Stomach smooth muscle (tissue), 2 donors: Measurements from ENCODE around the gene AMIGO1.
A peak's percentile ranks its signal among the peaks of the same experiment; 100 is the strongest.

ENCODE experiments used
- H3K27ac ChIP-seq: one replicate; pipeline ENCODE4 v1.7.0; 2013; ENCODE audit warnings: mild to moderate bottlenecking, low read length, inconsistent platforms
- H3K27me3 ChIP-seq, 2 donors: one replicate each; pipeline ENCODE4 v1.7.0; 2013; ENCODE audit warnings: low read length in 2 of 2; ENCODE audit not compliant: insufficient read depth in 2 of 2, control insufficient read depth in 1 of 2
- H3K36me3 ChIP-seq, 2 donors: one replicate each; pipeline ENCODE4 v1.7.0; 2013; ENCODE audit warnings: low read length in 2 of 2; ENCODE audit not compliant: control insufficient read depth in 2 of 2, insufficient read depth in 2 of 2
- H3K4me1 ChIP-seq: one replicate; pipeline ENCODE4 v1.7.0; 2013; ENCODE audit warnings: low read length; ENCODE audit not compliant: control insufficient read depth, insufficient read depth
- H3K4me3 ChIP-seq, 2 donors: one replicate each; pipeline ENCODE4 v1.7.0; 2013; ENCODE audit warnings: low read length in 2 of 2
- H3K9ac ChIP-seq, 2 donors: one replicate each; pipeline ENCODE4 v1.7.0; 2013; ENCODE audit warnings: low read length in 2 of 2, mild to moderate bottlenecking in 1 of 2
- H3K9me3 ChIP-seq, 2 donors: one replicate each; pipeline ENCODE4 v1.7.0; 2013; ENCODE audit warnings: low read length in 2 of 2; ENCODE audit not compliant: control insufficient read depth in 2 of 2
- donor health status: healthy.
- donor health status: Pancreatic carcinoma.

Gene AMIGO1

GRCh38 chr1:109542657-109543056 lies 33.1 kb upstream of the AMIGO1 start:
- H3K27me3 ChIP-seq, result no peaks in the 10 kb centered on the region
- no peak overlapping the region for H3K9ac ChIP-seq
- H3K36me3 ChIP-seq, result no peaks in the 10 kb centered on the region
- no peaks in the 10 kb centered on the region for H3K9me3 ChIP-seq
- H3K4me3 ChIP-seq, result no peak overlapping the region
- no peak overlapping the region for H3K27ac ChIP-seq
- peaks cover 7% of the 10 kb centered on the region for H3K4me1 ChIP-seq

GRCh38 chr1:109541102-109541501 lies 31.6 kb upstream of the AMIGO1 start:
- H3K9me3 ChIP-seq, result no peaks in the 10 kb centered on the region
- H3K36me3 ChIP-seq, result no peaks in the 10 kb centered on the region
- H3K4me3 ChIP-seq, result no peak overlapping the region
- H3K9ac ChIP-seq, result no peak overlapping the region
- no peaks in the 10 kb centered on the region for H3K27me3 ChIP-seq
- H3K4me1 ChIP-seq, result peaks cover 9% of the 10 kb centered on the region
- no peak overlapping the region for H3K27ac ChIP-seq

- Histone ChIP-seq H3K27me3 (no peaks in the 10 kb centered on the region), H3K9me3 (no peaks in the 10 kb centered on the region), H3K27ac (no peak within 1 kb of the TSS), H3K36me3 (no peaks in the 10 kb centered on the region), H3K4me1 (peaks cover 23% of the 10 kb centered on the region), H3K4me3 (no peak within 1 kb of the TSS), H3K9ac (no peak within 1 kb of the TSS)
Measured at GRCh38 chr1:109539676-109540075, 30.1 kb upstream of the AMIGO1 start, which contains the start of gene GPR61. Gene GPR61, plus strand, starts transcription at chr1:109539872. Its CDS starts 3,151 bp downstream, at chr1:109543023.

GRCh38 chr1:109538827-109539555 lies 29.5 kb upstream of the AMIGO1 start:
- Histone ChIP-seq H3K27me3 (no peaks in the 10 kb centered on the region), H3K36me3 (no peaks in the 10 kb centered on the region), H3K27ac (no peak overlapping the region), H3K4me1 (peaks cover 25% of the 10 kb centered on the region), H3K4me3 (no peak overlapping the region), H3K9me3 (no peaks in the 10 kb centered on the region), H3K9ac (no peak overlapping the region)

- H3K4me3 ChIP-seq, result no peak overlapping the region
- no peak overlapping the region for H3K9ac ChIP-seq
- H3K9me3 ChIP-seq, result no peaks in the 10 kb centered on the region
- H3K27me3 ChIP-seq, result no peaks in the 10 kb centered on the region
- H3K4me1 ChIP-seq, result peaks cover 27% of the 10 kb centered on the region
- H3K27ac ChIP-seq, result no peak overlapping the region
- no peaks in the 10 kb centered on the region for H3K36me3 ChIP-seq
Measured at GRCh38 chr1:109537450-109538178, 28.1 kb upstream of the AMIGO1 start.

- H3K27me3 ChIP-seq, result no peaks in the 10 kb centered on the region
- H3K4me3 ChIP-seq, result peak overlapping the region in 1 of 2 donors; percentile 47
- no peaks in the 10 kb centered on the region for H3K36me3 ChIP-seq
- no peaks in the 10 kb centered on the region for H3K9me3 ChIP-seq
- H3K9ac ChIP-seq, result peak overlapping the region; percentile 44 to 60
- H3K4me1 ChIP-seq, result peaks cover 42% of the 10 kb centered on the region
- H3K27ac ChIP-seq, result peak overlapping the region; percentile 75
Measured at GRCh38 chr1:109535971-109536491, 26.5 kb upstream of the AMIGO1 start.

- Histone ChIP-seq H3K27ac (peak overlapping the region; percentile 75), H3K4me1 (peaks cover 47% of the 10 kb centered on the region)
Measured at GRCh38 chr1:109535481-109535880, 26.0 kb upstream of the AMIGO1 start.

GRCh38 chr1:109534307-109534858 lies 24.9 kb upstream of the AMIGO1 start:
- no peaks in the 10 kb centered on the region for H3K36me3 ChIP-seq
- no peaks in the 10 kb centered on the region for H3K9me3 ChIP-seq
- no peaks in the 10 kb centered on the region for H3K27me3 ChIP-seq
- H3K4me3 ChIP-seq, result no peak overlapping the region
- no peak overlapping the region for H3K9ac ChIP-seq
- H3K4me1 ChIP-seq, result peaks cover 49% of the 10 kb centered on the region
- H3K27ac ChIP-seq, result peak overlapping the region; percentile 75

More at GRCh38 chr1:109535481-109535880, 26.0 kb upstream of the AMIGO1 start:
- Histone ChIP-seq H3K27me3 (no peaks in the 10 kb centered on the region), H3K36me3 (no peaks in the 10 kb centered on the region), H3K9ac (peak overlapping the region; percentile 44 to 60), H3K9me3 (no peaks in the 10 kb centered on the region), H3K4me3 (peak overlapping the region in 1 of 2 donors; percentile 47)

GRCh38 chr1:109532365-109533136 lies 23.0 kb upstream of the AMIGO1 start:
- H3K9ac ChIP-seq, result peak overlapping the region in 1 of 2 donors; percentile 58

GRCh38 chr1:109531826-109532364 lies 22.4 kb upstream of the AMIGO1 start:
- no peaks in the 10 kb centered on the region for H3K27me3 ChIP-seq
- peak overlapping the region; percentile 30 to 42 for H3K9ac ChIP-seq
- peaks cover 49% of the 10 kb centered on the region for H3K4me1 ChIP-seq
- no peaks in the 10 kb centered on the region for H3K36me3 ChIP-seq
- H3K4me3 ChIP-seq, result peak overlapping the region; percentile 37 to 58
- no peaks in the 10 kb centered on the region for H3K9me3 ChIP-seq
- H3K27ac ChIP-seq, result no peak overlapping the region

More at GRCh38 chr1:109532365-109533136, 23.0 kb upstream of the AMIGO1 start:
- no peaks in the 10 kb centered on the region for H3K9me3 ChIP-seq
- H3K27ac ChIP-seq, result peak overlapping the region; percentile 60
- H3K27me3 ChIP-seq, result no peaks in the 10 kb centered on the region
- no peaks in the 10 kb centered on the region for H3K36me3 ChIP-seq
- peaks cover 49% of the 10 kb centered on the region for H3K4me1 ChIP-seq
- H3K4me3 ChIP-seq, result peak overlapping the region; percentile 37 to 58
